ENCODE data around the gene UNC79. TPM values are rescaled to one million over a fixed set of nuclear protein-coding genes. Genes with fewer than 3 reads are reported as not detected.

Gene UNC79
- total RNA-seq, 4 donors from 2014 or later: 0.14 to 0.32 TPM; not detected in 2

DNA sequence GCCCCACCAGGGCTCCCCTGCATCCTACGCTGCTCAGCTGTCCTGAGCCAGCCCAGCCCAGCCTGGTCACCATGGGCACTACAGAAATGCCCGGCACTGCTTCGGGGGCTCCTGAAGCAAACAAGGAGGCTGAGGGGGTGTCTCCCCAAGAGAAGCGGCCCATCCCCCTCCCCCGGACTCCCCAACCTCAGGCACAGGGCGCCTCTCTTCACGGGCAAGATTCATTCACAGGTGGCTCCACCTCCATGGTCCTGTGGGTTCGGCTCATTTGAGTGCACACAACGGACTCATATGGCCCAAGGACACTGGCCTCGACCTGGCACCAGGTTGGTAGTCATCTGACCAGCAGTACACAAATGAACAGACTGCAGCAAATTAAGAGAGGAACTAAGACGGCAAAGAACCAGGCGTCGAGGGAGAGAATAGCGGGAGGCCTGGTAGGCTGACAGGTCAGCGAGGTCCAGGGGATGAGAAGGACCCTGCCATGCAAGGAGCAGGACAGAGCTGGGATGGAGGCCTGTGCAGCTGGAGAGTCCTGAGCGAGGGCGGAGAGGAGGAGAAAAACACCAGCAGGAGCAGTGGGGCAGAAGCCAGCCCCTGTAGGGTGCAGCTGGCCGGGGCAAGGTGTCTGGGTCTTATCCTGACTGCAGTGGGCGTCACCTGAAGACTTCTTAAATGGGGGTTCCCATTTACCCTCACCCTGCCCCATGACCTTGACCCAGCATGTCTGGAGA lies 297.3 kb downstream of the UNC79 start:
- TF ChIP-seq POLR2A (IDR thresholded peaks at IDR 0.05) (no peak), EP300 (IDR thresholded peaks at IDR 0.05; ENCODE audit: low read depth) (no peak), CTCF (IDR thresholded peaks at IDR 0.05) (no peak), POLR2AphosphoS5 (IDR thresholded peaks at IDR 0.05) (no peak)
- Histone ChIP-seq H3K9me3 (no peaks in the 10 kb centered on the region), H3K27ac (no peak overlapping the region), H3K4me1 (no peaks in the 10 kb centered on the region), H3K27me3 (no peaks in the 10 kb centered on the region), H3K4me3 (no peak overlapping the region), H3K36me3 (no peaks in the 10 kb centered on the region)
- WGBS, 2 donors (ENCODE audit: low coverage in 1 of 2): 84 to 85% methylated on average over 5 to 18 of the region's 19 CpGs
- DNase-seq: no peak
- intact Hi-C loops (cut with DNase I; ENCODE audit: low total_unique reads) (no loop called here), in situ Hi-C loops (cut with MboI; ENCODE audit: low pct_ligation_motif_present in 1 of 4, low pct_unique_long_range_greater_than_20kb in 1 of 4, low sequenced_read_pairs in 3 of 4) (no loop called here)

GRCh38 chr14:93728651-93729016 lies 297.9 kb downstream of the UNC79 start:
- Histone ChIP-seq H3K27ac (no peak overlapping the region), H3K4me1 (no peaks in the 10 kb centered on the region), H3K27me3 (no peaks in the 10 kb centered on the region), H3K4me3 (no peak overlapping the region), H3K36me3 (no peaks in the 10 kb centered on the region), H3K9me3 (no peaks in the 10 kb centered on the region)
- TF ChIP-seq CTCF (IDR thresholded peaks at IDR 0.05) (no peak), POLR2AphosphoS5 (IDR thresholded peaks at IDR 0.05) (no peak)
- DNase-seq: no peak
- WGBS, 2 donors (ENCODE audit: low coverage in 1 of 2): 89% methylated on average over 8 of the region's 8 CpGs; no CpG with 5 or more reads in 1 of the 2 donors
- in situ Hi-C loops (cut with MboI; ENCODE audit: low pct_ligation_motif_present in 1 of 4, low pct_unique_long_range_greater_than_20kb in 1 of 4, low sequenced_read_pairs in 3 of 4) (no loop called here), intact Hi-C loops (cut with DNase I; ENCODE audit: low total_unique reads) (no loop called here)

- 60 to 69% methylated on average over 1 to 10 of the region's 10 CpGs for WGBS, 2 donors (ENCODE audit: low coverage in 1 of 2)
- intact Hi-C loops (cut with DNase I; ENCODE audit: low total_unique reads): no loop called here
- Histone ChIP-seq H3K27me3 (no peaks in the 10 kb centered on the region), H3K27ac (no peak overlapping the region), H3K4me3 (no peak overlapping the region), H3K9me3 (no peaks in the 10 kb centered on the region), H3K36me3 (no peaks in the 10 kb centered on the region), H3K4me1 (no peaks in the 10 kb centered on the region)
- no peak for DNase-seq
- TF ChIP-seq EP300 (IDR thresholded peaks at IDR 0.05; ENCODE audit: low read depth) (no peak), CTCF (IDR thresholded peaks at IDR 0.05) (no peak), POLR2A (IDR thresholded peaks at IDR 0.05) (no peak), POLR2AphosphoS5 (IDR thresholded peaks at IDR 0.05) (no peak)
- in situ Hi-C loops (cut with MboI; ENCODE audit: low pct_ligation_motif_present in 1 of 4, low pct_unique_long_range_greater_than_20kb in 1 of 4, low sequenced_read_pairs in 3 of 4): no loop called here
These were observed 299.3 kb downstream of the UNC79 start for GRCh38 chr14:93729993-93730392.

- no peak for TF ChIP-seq CTCF (IDR thresholded peaks at IDR 0.05)
- TF ChIP-seq EP300 (IDR thresholded peaks at IDR 0.05; ENCODE audit: low read depth): no peak
- no peak for TF ChIP-seq POLR2A (IDR thresholded peaks at IDR 0.05)
- no peak for TF ChIP-seq POLR2AphosphoS5 (IDR thresholded peaks at IDR 0.05)
- Histone ChIP-seq H3K4me3 (no peak overlapping the region), H3K36me3 (no peaks in the 10 kb centered on the region), H3K27me3 (no peaks in the 10 kb centered on the region), H3K27ac (no peak overlapping the region), H3K9me3 (no peaks in the 10 kb centered on the region), H3K4me1 (no peaks in the 10 kb centered on the region)
- intact Hi-C loops (cut with DNase I; ENCODE audit: low total_unique reads) (no loop called here), in situ Hi-C loops (cut with MboI; ENCODE audit: low pct_ligation_motif_present in 1 of 4, low pct_unique_long_range_greater_than_20kb in 1 of 4, low sequenced_read_pairs in 3 of 4) (no loop called here)
- no peak for DNase-seq
- 17 to 43% methylated on average over 1 to 7 of the region's 7 CpGs for WGBS, 2 donors (ENCODE audit: low coverage in 1 of 2)
These were observed 301.0 kb downstream of the UNC79 start for GRCh38 chr14:93731753-93732152.

Measured in transverse colon (tissue), 4 donors.